HepG2 (cell line): ENCODE measurements around the gene VWA1. TPM values are rescaled to one million over a fixed set of nuclear protein-coding genes. Genes with fewer than 3 reads are reported as not detected.

Source experiments
- ATAC-seq: fragments of 200-7000 bp; cut with Tn5 transposase; 3 replicates; pipeline ENCODE4 v1.9.1; 2020; ENCODE audit warnings: mild to moderate bottlenecking, moderate library complexity
- BruUV-seq: library from RNA; stranded (reverse); fragments of 400-500 nt; replicated peaks from 2 replicates; lab custom pipeline; 2021; lab: Mats Ljungman, UMichigan
- CTCF ChIA-PET: fragments of 300-600 bp; formaldehyde crosslinking; extraction: SDS; loops from one replicate; lab custom pipeline; 2021; ENCODE audit warnings: low total read pairs, inconsistent platforms, low intra/inter-chr PET ratio; lab: Yijun Ruan, JAX
- POLR2A ChIA-PET: fragments of 350-600 bp; sonication (Branson Sonifier 250); formaldehyde crosslinking; loops from one replicate; lab custom pipeline; 2020; ENCODE audit warnings: antibody characterized with exemption, inconsistent platforms; lab: Yijun Ruan, JAX
- DNase-seq: peaks from one replicate; pipeline ENCODE4 v3.0.0-alpha.2; 2015; ENCODE audit warnings: low spot score
- FAIRE-seq: peaks from 3 replicates; lab custom pipeline; 2011; peaks lifted over from hg19 to GRCh38; lab: Jason Lieb, UNC
- H2AFZ ChIP-seq: one replicate; pipeline ENCODE4 v1.6.1; 2011; ENCODE audit warnings: low read length, inconsistent platforms
- H3K27ac ChIP-seq: fragments of 300-600 bp; 3 replicates; pipeline ENCODE4 v1.8.0; 2011; ENCODE audit warnings: mixed run types, mild to moderate bottlenecking, mixed read lengths, low read length, inconsistent platforms; ENCODE audit not compliant: insufficient read depth; ENCODE audit errors: extremely low read length
- H3K27me3 ChIP-seq, 2 experiments: fragments of 200-600 bp in 1 of 2; 2 replicates in 1 of 2; 3 replicates in 1 of 2; pipeline versions ENCODE4 v1.6.0 to v1.8.0; 2011; ENCODE audit warnings: low read length in 2 of 2, mild to moderate bottlenecking in 2 of 2, moderate library complexity in 2 of 2, inconsistent platforms in 1 of 2; ENCODE audit not compliant: insufficient read depth in 2 of 2, control insufficient read depth in 1 of 2
- H3K36me3 ChIP-seq, 2 experiments: fragments of 200-600 bp in 1 of 2; replicated peaks in 1 of 2; 2 replicates in 1 of 2; 3 replicates in 1 of 2; pipeline versions ENCODE4 v1.5.1 to v1.8.0; 2011; ENCODE audit warnings: low read length in 2 of 2, inconsistent platforms in 1 of 2; ENCODE audit not compliant: insufficient read depth in 2 of 2, control insufficient read depth in 1 of 2
- H3K4me1 ChIP-seq: 2 replicates; pipeline ENCODE4 v1.5.1; 2012; ENCODE audit warnings: low read length, inconsistent platforms; ENCODE audit not compliant: insufficient read depth
- H3K4me2 ChIP-seq: 2 replicates; pipeline ENCODE4 v1.6.0; 2011; ENCODE audit warnings: low read depth, low read length, inconsistent platforms
- H3K4me3 ChIP-seq, 3 experiments: fragments of 200-600 bp in 1 of 3; sonication (generic), shearing (Covaris generic) in 1 of 3; replicated peaks in 1 of 3; 2 replicates each; pipeline ENCODE4 v1.5.1; 2011 to 2016; ENCODE audit warnings: low read length in 3 of 3, inconsistent platforms in 2 of 3, low read depth in 2 of 3, mild to moderate bottlenecking in 2 of 3, control low read depth in 1 of 3, mixed read lengths in 1 of 3; ENCODE audit not compliant: insufficient read depth in 1 of 3
- H3K79me2 ChIP-seq: one replicate; pipeline ENCODE4 v1.6.1; 2011; ENCODE audit warnings: low read length, inconsistent platforms; ENCODE audit not compliant: insufficient read depth
- H3K9ac ChIP-seq: 2 replicates; pipeline ENCODE4 v1.6.0; 2011; ENCODE audit warnings: mild to moderate bottlenecking, low read depth, low read length, inconsistent platforms; ENCODE audit not compliant: insufficient read depth
- H3K9me3 ChIP-seq: 2 replicates; pipeline ENCODE4 v1.5.1; 2012; ENCODE audit warnings: mild to moderate bottlenecking, low read length
- H4K20me1 ChIP-seq: 2 replicates; pipeline ENCODE4 v1.6.0; 2011; ENCODE audit warnings: inconsistent platforms, mild to moderate bottlenecking, low read length, moderate library complexity; ENCODE audit not compliant: insufficient read depth
- CHD4 ChIP-seq: fragments of 200-600 bp; sonication (generic); IDR thresholded peaks from 2 replicates; pipeline ENCODE4 v1.7.0; 2017; ENCODE audit warnings: mild to moderate bottlenecking, low read length, borderline replicate concordance
- WGBS: methylation state at CpG from one replicate; pipeline ENCODE4 v1.1.6; 2017; ENCODE audit warnings: low lambda C conversion rate; 5-methylcytosine and 5-hydroxymethylcytosine counted together
- in situ Hi-C: cut with HindIII; loops from 2 replicates; pipeline ENCODE4 v1.10.0; 2017; ENCODE audit warnings: low pct_unique_long_range_greater_than_20kb; ENCODE audit not compliant: extremely low pct_ligation_motif_present
- intact Hi-C: fragments of 100-400 bp; cut with micrococcal nuclease; formaldehyde crosslinking; loops from one replicate; pipeline ENCODE4 v1.10.0; 2022; ENCODE audit not compliant: unreplicated experiment
- polyA plus RNA-seq, 8 experiments: library from polyadenylated mRNA; depleted of rRNA in 3 of 8; stranded (reverse) in 7 of 8; unstranded in 1 of 8; fragments of >200 nt; fragmentation: Illumina TruSeq in 4 of 8; extraction: Trizol in 4 of 8; gene quantifications; 2 replicates each; pipeline versions ENCODE4 v1.2.1 to v1.2.3, GENCODE V29; 2011 to 2016; ENCODE audit warnings: low read depth in 4 of 8, missing spikeins in 1 of 8, mixed read lengths in 1 of 8; ENCODE audit not compliant: insufficient read depth in 1 of 8
- total RNA-seq, 5 experiments: library from RNA; depleted of rRNA; stranded (reverse); fragments of >200 nt; fragmentation: Illumina TruSeq; extraction: Trizol; gene quantifications; 2 replicates each; pipeline ENCODE4 v1.2.3, GENCODE V29; 2016; ENCODE audit warnings: low read depth in 1 of 5
- TF ChIP-seq, protein P1 (sequence below): sonication (generic); formaldehyde crosslinking; IDR thresholded peaks from 2 replicates; pipeline ENCODE4 v1.5.1; 2020; ENCODE audit warnings: mild to moderate bottlenecking, missing genetic modification reagents, moderate library complexity

The VWA1 gene
- total and polyA plus RNA-seq, 2 of the 13 experiments (the other 11 are each of a cell fraction or from before 2014, with no cell fraction given), result 40.9 to 57.5 TPM

DNA sequence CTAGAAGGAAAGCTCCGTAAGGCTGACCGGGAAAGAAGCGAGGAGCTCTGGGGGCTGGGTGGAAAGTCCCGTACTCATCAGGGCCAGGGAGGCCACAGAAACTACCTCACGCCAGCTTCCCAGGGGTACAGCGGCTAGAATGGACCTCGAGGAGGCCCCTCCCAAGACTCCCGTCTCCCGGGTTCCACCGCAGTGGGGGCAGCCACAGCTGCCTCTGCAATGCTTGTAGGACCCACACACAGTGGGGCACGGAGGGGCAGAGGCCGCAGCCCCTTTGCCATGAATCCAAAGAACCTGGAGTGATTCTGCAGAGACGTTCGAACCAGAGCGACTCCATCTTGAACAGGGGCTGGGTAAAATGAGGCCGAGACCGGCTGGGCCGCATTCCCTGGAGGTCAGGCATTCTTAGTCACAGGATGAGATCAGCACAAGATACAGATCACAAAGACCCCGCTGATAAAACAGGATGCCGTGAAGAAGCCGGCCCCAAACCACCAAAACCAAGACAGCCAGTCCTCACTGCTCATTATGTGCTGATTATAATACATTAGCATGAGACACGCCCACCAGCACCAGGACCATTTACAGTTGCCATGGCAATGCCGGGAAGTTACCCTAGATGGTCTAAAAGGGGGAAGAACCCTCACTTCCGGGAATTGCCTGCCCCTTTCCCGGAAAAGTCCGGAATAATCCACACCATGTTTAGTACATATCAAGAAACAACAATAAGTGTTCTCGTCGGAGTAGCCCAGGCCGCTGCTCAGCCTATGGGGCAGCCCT is 12.8 kb upstream of the VWA1 start:
- Histone ChIP-seq H3K79me2 (peaks cover 12% of the 10 kb centered on the region), H2AFZ (no peak overlapping the region), H3K4me1 (peaks cover 59% of the 10 kb centered on the region), H3K9ac (no peak overlapping the region), H3K27me3 (no peaks in the 10 kb centered on the region; a peak in 1 of 5 replicates), H4K20me1 (no peaks in the 10 kb centered on the region), H3K36me3 (no peaks in the 10 kb centered on the region), H3K9me3 (no peaks in the 10 kb centered on the region), H3K4me2 (no peak overlapping the region), H3K4me3 (no peak overlapping the region), H3K27ac (peak overlapping the region; percentile 13)
- no peak for FAIRE-seq
- ATAC-seq, result no peak
- BruUV-seq, result no TSS peak
- no peak for DNase-seq
- no peak for TF ChIP-seq CHD4
- TF ChIP-seq, protein P1, sequence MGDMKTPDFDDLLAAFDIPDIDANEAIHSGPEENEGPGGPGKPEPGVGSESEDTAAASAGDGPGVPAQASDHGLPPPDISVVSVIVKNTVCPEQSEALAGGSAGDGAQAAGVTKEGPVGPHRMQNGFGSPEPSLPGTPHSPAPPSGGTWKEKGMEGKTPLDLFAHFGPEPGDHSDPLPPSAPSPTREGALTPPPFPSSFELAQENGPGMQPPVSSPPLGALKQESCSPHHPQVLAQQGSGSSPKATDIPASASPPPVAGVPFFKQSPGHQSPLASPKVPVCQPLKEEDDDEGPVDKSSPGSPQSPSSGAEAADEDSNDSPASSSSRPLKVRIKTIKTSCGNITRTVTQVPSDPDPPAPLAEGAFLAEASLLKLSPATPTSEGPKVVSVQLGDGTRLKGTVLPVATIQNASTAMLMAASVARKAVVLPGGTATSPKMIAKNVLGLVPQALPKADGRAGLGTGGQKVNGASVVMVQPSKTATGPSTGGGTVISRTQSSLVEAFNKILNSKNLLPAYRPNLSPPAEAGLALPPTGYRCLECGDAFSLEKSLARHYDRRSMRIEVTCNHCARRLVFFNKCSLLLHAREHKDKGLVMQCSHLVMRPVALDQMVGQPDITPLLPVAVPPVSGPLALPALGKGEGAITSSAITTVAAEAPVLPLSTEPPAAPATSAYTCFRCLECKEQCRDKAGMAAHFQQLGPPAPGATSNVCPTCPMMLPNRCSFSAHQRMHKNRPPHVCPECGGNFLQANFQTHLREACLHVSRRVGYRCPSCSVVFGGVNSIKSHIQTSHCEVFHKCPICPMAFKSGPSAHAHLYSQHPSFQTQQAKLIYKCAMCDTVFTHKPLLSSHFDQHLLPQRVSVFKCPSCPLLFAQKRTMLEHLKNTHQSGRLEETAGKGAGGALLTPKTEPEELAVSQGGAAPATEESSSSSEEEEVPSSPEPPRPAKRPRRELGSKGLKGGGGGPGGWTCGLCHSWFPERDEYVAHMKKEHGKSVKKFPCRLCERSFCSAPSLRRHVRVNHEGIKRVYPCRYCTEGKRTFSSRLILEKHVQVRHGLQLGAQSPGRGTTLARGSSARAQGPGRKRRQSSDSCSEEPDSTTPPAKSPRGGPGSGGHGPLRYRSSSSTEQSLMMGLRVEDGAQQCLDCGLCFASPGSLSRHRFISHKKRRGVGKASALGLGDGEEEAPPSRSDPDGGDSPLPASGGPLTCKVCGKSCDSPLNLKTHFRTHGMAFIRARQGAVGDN, result peak; percentile 75
- in situ Hi-C loops, result no loop called here
- CTCF ChIA-PET, result no interaction called here
- POLR2A ChIA-PET, result interaction anchor here (0.8 to 3.5 kb wide), 6 partner anchors 9 to 48 kb away, joined by 3 to 126 read pairs (median 16); partner anchors contain the start of genes AURKAIP1, MRPL20 and VWA1
- 94% methylated on average over 24 of the region's 29 CpGs for WGBS
- intact Hi-C loops, result no loop called here
